Left kidney (tissue), 8 donors: ENCODE measurements around the gene KCNB1. TPM values are rescaled to one million over a fixed set of nuclear protein-coding genes. Genes with fewer than 3 reads are reported as not detected.

ENCODE experiments used
- DNase-seq: peaks from one replicate; pipeline ENCODE4 v3.0.0-alpha.2; 2013
- long read RNA-seq, 8 donors: transcript quantifications; one replicate each; lab custom pipeline, GENCODE V29; 2026
- polyA plus RNA-seq: library from polyadenylated mRNA; unstranded; fragments of 120-200 nt; gene quantifications from one replicate; pipeline ENCODE4 v1.2.1, GENCODE V29; 2013; ENCODE audit not compliant: insufficient read length

KCNB1 gene
- 0.85 TPM for polyA plus RNA-seq
- long read RNA-seq, donor 1: 0 reads
- long read RNA-seq, donor 2: 0 reads
- long read RNA-seq, donor 3: 0 reads
- long read RNA-seq, donor 4: 0 reads
- long read RNA-seq, donor 5: 0 reads
- long read RNA-seq, donor 6: 0 reads
- long read RNA-seq, donor 7: 0 reads
- long read RNA-seq, donor 8: 0 reads

DNA sequence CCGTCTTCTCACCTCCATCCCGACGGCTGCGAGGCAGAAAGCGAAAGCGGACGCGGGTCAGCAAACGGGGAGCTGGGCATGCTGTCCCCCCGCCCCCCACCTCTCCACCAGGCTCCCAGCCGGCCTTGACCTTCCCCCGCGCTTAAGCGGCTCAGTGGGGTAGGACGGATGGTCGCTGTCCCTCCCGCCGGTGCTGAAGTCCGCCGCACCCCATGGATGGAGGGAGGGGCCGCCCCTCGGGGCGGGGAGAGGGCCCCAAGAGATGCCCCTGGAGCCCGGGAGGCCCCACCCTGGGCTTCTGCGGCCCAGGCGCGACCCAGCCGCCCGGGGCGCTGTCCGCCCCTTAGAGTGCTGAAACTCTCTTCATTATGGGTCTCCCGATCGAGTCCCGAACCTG, at the start of gene KCNB1:
Gene KCNB1 (minus strand): TSS at position 48 of the 397 bp plus-strand sequence. CDS start 188 bp downstream, outside the sequence.
- peak; percentile 84 for DNase-seq

- DNase-seq: no peak
Measured at GRCh38 chr20:49529470-49529869, 47.0 kb upstream of the KCNB1 start.

DNA sequence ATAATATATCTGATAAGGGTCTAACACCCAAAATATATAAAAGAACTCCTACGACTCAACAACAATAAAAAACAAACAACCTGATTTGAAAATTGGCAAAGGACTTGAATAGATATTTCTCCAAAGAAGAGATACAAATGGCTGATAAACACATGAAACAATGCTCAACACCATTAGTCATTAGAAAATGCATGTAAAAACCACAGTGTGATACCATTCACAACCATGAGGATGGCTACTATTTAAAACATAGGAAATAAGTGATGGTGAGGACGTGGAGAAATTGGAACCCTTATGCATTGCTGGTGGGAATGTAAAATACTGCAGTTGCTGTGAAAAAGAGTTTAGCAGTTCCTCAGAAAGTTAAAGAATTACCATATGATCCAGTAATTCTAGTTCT, 44.1 kb upstream of the KCNB1 start:
- DNase-seq: no peak

DNA sequence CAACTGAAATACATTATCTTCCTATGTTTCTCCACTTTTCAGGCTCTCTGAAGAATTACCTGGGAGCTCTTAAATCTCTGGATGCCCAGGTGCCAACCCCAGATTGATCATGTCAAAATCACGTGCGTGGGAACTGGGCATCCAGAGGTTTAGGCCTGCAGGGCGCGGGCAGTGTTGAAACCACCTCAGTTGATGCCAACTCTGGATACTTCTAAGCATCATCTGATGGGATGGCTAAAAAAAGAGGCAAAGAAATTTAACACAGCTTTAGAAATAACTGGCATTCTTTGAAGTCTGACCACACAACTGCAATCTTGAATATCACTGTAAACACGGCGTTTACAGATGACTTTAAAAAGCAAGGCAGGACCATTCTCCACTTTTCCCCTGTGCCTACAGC, 43.6 kb upstream of the KCNB1 start:
- DNase-seq: no peak

GRCh38 chr20:49523767-49524360, 41.4 kb upstream of the KCNB1 start:
- no peak for DNase-seq

- DNase-seq: no peak
Measured at GRCh38 chr20:49521356-49521755, 38.9 kb upstream of the KCNB1 start.

GRCh38 chr20:49519777-49520359, 37.4 kb upstream of the KCNB1 start:
- DNase-seq: no peak

GRCh38 chr20:49519212-49519712, 36.8 kb upstream of the KCNB1 start:
- no peak for DNase-seq

DNA sequence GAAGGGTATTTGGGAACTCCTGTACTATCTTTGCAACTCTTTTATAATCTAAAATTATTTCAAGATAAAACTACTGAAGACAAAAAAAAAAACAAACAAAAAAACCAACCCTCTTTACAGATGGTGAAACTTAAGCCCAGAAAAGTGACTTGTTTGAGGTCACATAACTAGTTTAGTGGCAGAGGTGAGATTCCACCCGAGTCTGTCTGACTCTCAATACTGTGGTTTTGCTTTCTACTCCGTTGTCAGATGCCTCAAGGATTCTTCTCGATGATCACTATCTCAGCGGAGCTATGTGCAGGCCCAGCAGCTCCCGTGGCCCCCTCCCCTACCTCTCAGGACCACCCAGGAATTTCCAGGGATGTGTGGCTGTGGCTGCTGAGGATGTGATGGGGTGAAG, 36.1 kb upstream of the KCNB1 start:
- DNase-seq: no peak

- DNase-seq: no peak
Measured at GRCh38 chr20:49517805-49518100, 35.3 kb upstream of the KCNB1 start.

DNA sequence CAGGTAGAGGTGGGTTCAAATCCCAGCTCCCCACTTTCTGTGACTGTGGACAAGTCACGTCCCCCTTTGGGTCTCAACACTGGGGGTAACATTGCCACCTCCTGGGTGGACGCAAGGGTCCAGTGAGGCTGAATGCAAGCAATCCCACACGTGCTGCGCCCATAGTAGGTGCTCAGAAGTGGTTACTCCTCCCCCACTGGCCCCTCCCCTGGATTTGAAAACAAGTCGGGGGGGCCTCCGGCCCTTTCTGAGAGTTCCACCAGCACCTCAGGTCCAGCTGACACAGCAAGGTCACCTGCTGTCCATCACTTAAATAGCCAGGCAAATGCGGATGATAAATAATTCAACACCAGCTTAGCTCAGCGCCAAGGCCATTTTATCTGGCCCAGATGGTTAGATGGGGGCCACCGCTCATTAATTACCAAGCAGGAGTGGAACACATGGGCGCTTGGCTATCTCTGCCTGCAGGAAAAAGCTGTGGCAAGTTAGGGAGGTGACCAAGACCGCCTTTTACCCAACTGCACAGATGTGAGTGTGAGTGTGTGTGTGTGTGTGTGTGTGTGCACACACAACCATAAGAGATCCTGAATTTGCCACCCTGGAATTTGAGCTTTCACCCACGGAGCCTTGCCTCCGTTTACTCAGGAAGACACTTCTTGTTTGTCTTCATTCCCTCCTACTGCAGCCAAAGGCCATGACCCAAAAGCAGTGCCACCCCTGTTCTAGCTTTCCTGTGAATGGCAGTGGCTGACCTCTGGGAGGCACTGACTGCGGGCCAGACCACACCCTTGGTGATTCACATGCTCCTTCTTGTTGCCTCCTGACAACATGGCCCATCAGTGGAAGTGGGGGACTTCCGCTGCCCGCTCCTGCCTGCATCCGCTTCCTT, 34.7 kb upstream of the KCNB1 start:
- DNase-seq: no peak

GRCh38 chr20:49515586-49515985, 33.1 kb upstream of the KCNB1 start:
- no peak for DNase-seq

- no peak for DNase-seq
Measured at GRCh38 chr20:49513517-49513916, 31.0 kb upstream of the KCNB1 start.

GRCh38 chr20:49513009-49513408, 30.5 kb upstream of the KCNB1 start:
- no peak for DNase-seq

- no peak for DNase-seq
Measured at GRCh38 chr20:49511788-49512525, 29.5 kb upstream of the KCNB1 start.

DNA sequence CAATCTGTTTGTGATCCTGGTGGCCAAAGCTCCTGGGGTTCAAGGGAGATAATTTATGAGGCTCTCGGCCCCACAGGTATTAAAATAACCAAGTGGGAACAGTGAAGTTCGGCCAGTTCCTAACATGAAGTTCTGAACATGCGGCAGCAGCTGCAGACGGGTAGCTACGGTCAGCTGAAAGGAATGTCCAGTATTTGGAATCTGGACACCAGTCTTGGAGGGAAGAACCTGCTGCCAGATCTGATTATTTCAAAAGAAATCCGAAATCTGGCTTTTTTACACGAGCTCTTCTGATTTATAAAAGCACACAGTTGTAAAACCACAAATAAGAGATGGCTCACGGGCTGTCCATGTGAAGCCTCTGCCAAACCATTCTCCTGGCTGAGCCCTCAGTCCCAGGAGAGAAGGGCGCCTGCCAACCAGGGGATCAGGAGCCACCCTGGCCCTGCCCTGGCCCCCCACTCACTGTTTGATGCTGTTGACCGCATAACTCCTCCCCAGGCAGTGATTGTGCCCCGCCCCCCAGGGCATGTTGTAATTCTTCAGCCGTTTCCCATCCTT, 28.2 kb upstream of the KCNB1 start:
- DNase-seq: no peak

- DNase-seq: peak; percentile 60
Measured at GRCh38 chr20:49508435-49509199, 26.1 kb upstream of the KCNB1 start.

DNA sequence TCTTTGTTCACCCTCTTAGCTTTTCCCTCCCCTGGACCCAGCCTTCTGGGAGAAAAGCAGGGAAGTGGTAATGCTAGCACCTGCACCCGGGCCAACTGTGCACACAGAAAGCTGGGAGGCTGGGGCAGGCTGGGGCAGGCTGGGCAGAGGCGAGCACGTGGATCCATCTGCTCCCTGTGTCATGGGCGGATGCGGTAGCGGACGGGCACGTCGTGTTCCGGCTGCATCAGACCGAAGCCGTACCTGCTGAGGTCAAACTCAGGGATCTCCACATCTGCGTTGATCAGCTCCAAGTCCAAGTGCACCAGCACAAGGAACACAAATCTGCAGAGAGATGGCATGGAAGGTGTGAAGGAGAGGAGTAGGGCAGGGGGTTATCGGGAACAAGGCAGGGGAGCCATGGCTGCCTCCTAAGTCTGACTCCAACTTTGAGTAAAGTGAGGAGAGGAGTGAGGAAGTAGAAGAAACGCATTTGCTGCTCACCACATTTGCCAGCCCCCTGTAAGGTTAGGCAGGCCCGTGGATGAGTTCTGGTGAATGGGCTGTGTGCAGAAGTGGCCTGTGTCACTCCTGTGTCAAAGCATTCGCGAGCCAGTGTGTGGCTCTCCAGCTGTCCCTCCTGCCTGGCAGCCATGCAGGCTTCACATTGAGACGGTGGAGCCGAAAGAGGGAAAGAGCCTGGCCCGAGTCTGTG, 25.4 kb upstream of the KCNB1 start:
- no peak for DNase-seq

- DNase-seq: peak; percentile 85
Measured at GRCh38 chr20:49505518-49505917, 23.1 kb upstream of the KCNB1 start.

DNA sequence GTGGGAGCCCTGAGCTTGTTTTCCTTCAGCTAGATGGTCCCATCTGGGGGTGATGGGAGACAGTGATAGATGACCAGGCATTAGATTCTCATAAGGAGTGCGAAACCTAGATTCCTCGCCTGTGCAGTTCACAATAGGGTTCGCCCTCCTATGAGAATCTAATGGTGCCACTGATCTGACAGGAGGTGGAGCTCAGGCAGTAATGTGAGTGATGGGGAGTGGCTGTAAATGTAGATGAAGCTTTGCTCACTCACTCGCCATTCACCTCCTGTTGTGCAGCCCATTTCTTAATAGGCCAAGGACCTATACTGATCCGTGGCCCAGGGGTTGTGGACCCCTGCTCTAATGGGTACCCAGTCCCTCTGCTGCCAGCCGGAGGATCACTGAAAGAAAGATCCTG, 20.7 kb upstream of the KCNB1 start:
- DNase-seq: no peak
